Heart left ventricle (tissue), 16 donors: Measurements from ENCODE around the gene COBL. TPM values are rescaled to one million over a fixed set of nuclear protein-coding genes. Genes with fewer than 3 reads are reported as not detected.

Experiments used
- ATAC-seq, 4 donors: fragments of 200-7000 bp; cut with Tn5 transposase; one replicate each; pipeline ENCODE4 v1.9.1; 2020 to 2022; ENCODE audit warnings: moderate library complexity in 4 of 4, mild to moderate bottlenecking in 3 of 4, moderate number of reproducible peaks in 1 of 4
- DNase-seq, 5 donors: peaks; one replicate each; pipeline ENCODE4 v3.0.0-alpha.2; 2020
- H3K27ac ChIP-seq, 12 donors: fragments of 200-600 bp; sonication (generic) in 4 of 12; one replicate each; pipeline versions ENCODE4 v1.5.0 to v1.8.0; 2016 to 2022; ENCODE audit warnings: mild to moderate bottlenecking in 2 of 12
- H3K27me3 ChIP-seq, 9 donors: fragments of 200-600 bp; sonication (generic) in 2 of 9; one replicate each; pipeline versions ENCODE4 v1.5.1 to v1.8.0; 2016 to 2022; ENCODE audit warnings: mild to moderate bottlenecking in 3 of 9
- H3K36me3 ChIP-seq, 9 donors: fragments of 200-600 bp; sonication (generic) in 2 of 9; one replicate each; pipeline versions ENCODE4 v1.5.0 to v1.8.0; 2018 to 2022; ENCODE audit warnings: mild to moderate bottlenecking in 2 of 9
- H3K4me1 ChIP-seq, 12 donors: fragments of 200-600 bp; sonication (generic) in 4 of 12; one replicate each; pipeline versions ENCODE4 v1.5.0 to v1.8.0; 2016 to 2022; ENCODE audit warnings: mild to moderate bottlenecking in 3 of 12
- H3K4me3 ChIP-seq, 12 donors: fragments of 200-600 bp; sonication (generic) in 4 of 12; one replicate each; pipeline versions ENCODE4 v1.5.0 to v1.8.0; 2017 to 2022; ENCODE audit warnings: mild to moderate bottlenecking in 9 of 12, moderate library complexity in 4 of 12
- H3K9me3 ChIP-seq, 12 donors: fragments of 200-600 bp; sonication (generic) in 4 of 12; one replicate each; pipeline versions ENCODE4 v1.5.0 to v1.8.0; 2016 to 2022; ENCODE audit warnings: mild to moderate bottlenecking in 1 of 12
- POLR2A ChIP-seq, 2 donors: fragments of 450-650 bp; IDR thresholded peaks; one replicate each; pipeline ENCODE4 v1.6.1; 2017; ENCODE audit warnings: antibody characterized with exemption in 2 of 2, mild to moderate bottlenecking in 2 of 2, moderate library complexity in 2 of 2
- WGBS, 4 donors: extraction: QIAGEN DNeasy Blood & Tissue Kit in 2 of 4; methylation state at CpG; one replicate each; pipeline versions ENCODE4 v1.1.5 to v1.1.7; 2013 to 2018; 5-methylcytosine and 5-hydroxymethylcytosine counted together
- intact Hi-C, 10 donors: fragments of 100-400 bp; cut with DNase I; formaldehyde crosslinking; loops; one replicate each; pipeline versions ENCODE4 v1.11.1 to v1.14.2; 2022
- polyA plus RNA-seq, 2 donors: library from polyadenylated mRNA; stranded (reverse); fragments of 200-250 nt; gene quantifications; one replicate each; pipeline ENCODE4 v1.2.3, GENCODE V29; 2013
- total RNA-seq, 9 donors: library from RNA; depleted of rRNA in 2 of 9; stranded (reverse); fragments of >200 nt in 2 of 9; fragmentation: NEBNext Ultra II Directional in 3 of 9; extraction: Animal tissue kit (Norgen Biotek cat#: 25700) in 3 of 9; gene quantifications; one replicate each; pipeline versions ENCODE4 v1.1.0 to v1.2.4, GENCODE V29; 2016 to 2023
- TF ChIP-seq, protein P1 (sequence below), 12 donors: fragments of 200-600 bp; sonication (generic) in 4 of 12; IDR thresholded peaks; one replicate each; pipeline versions ENCODE4 v1.5.0 to v1.8.0; 2018 to 2022; ENCODE audit warnings: antibody characterized with exemption in 12 of 12, mild to moderate bottlenecking in 5 of 12
- donor health status: ischemic (EF 13 %, LVEDD 7.1; RV severe dilation, severe dysfunction).
- donor health status: healthy with polysubstance abuse.
- donor health status: DM: no; HTN: yes; CAD: no.
- donor health status: DM: no; HTN: no; CAD: no.
- donor health status: ischemic (EF 25% LVEDD 6.9; RV normal size, moderate dysfunction).
- donor health status: ischemic (EF 25% LVEDD 5.7; RV mildly dilated, moderate dysfunction).
- donor health status: healthy.
- donor health status: DM: yes; HTN: yes; CAD: no.
- donor health status: ischemic (EF 35%, LVEDD 5.7; RV mildly dilated, moderate dysfunction).
- donor health status: nonischemic (EF 11% LVEDD 7.7; RV severe dilation, severe dysfunction).
- donor health status: DM: yes; HTN: yes; CAD: no.
- donor health status: PGD.
- donor health status: ischemic (EF 29% LVEDD 5.4; RV normal size, mild dysfunction).
- donor health status: nonischemic (EF 23%, LVEDD 6.1; RV moderate dilation, normal function).

COBL gene
- total and polyA plus RNA-seq, 11 donors, result 25.9 to 123 (median 80.4) TPM

- Histone ChIP-seq H3K27ac (no peak overlapping the region), H3K4me1 (peaks cover 0 to 7% (median 0%) of the 10 kb centered on the region in 12 donors), H3K4me3 (no peak overlapping the region), H3K27me3 (no peaks in the 10 kb centered on the region), H3K9me3 (no peaks in the 10 kb centered on the region), H3K36me3 (no peaks in the 10 kb centered on the region)
- intact Hi-C loops, result no loop called here
- DNase-seq (peak in 1 of 5 donors; percentile 12), ATAC-seq (peak in 1 of 4 donors; percentile 42)
- TF ChIP-seq, protein P1, sequence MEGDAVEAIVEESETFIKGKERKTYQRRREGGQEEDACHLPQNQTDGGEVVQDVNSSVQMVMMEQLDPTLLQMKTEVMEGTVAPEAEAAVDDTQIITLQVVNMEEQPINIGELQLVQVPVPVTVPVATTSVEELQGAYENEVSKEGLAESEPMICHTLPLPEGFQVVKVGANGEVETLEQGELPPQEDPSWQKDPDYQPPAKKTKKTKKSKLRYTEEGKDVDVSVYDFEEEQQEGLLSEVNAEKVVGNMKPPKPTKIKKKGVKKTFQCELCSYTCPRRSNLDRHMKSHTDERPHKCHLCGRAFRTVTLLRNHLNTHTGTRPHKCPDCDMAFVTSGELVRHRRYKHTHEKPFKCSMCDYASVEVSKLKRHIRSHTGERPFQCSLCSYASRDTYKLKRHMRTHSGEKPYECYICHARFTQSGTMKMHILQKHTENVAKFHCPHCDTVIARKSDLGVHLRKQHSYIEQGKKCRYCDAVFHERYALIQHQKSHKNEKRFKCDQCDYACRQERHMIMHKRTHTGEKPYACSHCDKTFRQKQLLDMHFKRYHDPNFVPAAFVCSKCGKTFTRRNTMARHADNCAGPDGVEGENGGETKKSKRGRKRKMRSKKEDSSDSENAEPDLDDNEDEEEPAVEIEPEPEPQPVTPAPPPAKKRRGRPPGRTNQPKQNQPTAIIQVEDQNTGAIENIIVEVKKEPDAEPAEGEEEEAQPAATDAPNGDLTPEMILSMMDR (IDR thresholded peaks at IDR 0.05), result no peak
- no peak for TF ChIP-seq POLR2A (IDR thresholded peaks at IDR 0.05)
- WGBS, 4 donors, result 82 to 86% (median 84%) methylated on average over 20 of the region's 20 CpGs
Measured at GRCh38 chr7:51021906-51022570, 294.6 kb downstream of the COBL start.

GRCh38 chr7:51020944-51021343, 295.7 kb downstream of the COBL start:
- intact Hi-C loops, result no loop called here
- H3K27ac ChIP-seq, result no peak overlapping the region
- TF ChIP-seq, protein P1 (IDR thresholded peaks at IDR 0.05), result no peak
- no peak for TF ChIP-seq POLR2A (IDR thresholded peaks at IDR 0.05)
- 96 to 98% (median 97%) methylated on average over 3 of the region's 3 CpGs for WGBS, 4 donors
- ATAC-seq (no peak), DNase-seq (peak in 1 of 5 donors; percentile 2)
- H3K4me1 ChIP-seq, result peaks cover 0 to 5% (median 0%) of the 10 kb centered on the region in 12 donors
- H3K36me3 ChIP-seq, result no peaks in the 10 kb centered on the region
- H3K27me3 ChIP-seq, result no peaks in the 10 kb centered on the region
- no peak overlapping the region for H3K4me3 ChIP-seq
- no peaks in the 10 kb centered on the region for H3K9me3 ChIP-seq

DNA sequence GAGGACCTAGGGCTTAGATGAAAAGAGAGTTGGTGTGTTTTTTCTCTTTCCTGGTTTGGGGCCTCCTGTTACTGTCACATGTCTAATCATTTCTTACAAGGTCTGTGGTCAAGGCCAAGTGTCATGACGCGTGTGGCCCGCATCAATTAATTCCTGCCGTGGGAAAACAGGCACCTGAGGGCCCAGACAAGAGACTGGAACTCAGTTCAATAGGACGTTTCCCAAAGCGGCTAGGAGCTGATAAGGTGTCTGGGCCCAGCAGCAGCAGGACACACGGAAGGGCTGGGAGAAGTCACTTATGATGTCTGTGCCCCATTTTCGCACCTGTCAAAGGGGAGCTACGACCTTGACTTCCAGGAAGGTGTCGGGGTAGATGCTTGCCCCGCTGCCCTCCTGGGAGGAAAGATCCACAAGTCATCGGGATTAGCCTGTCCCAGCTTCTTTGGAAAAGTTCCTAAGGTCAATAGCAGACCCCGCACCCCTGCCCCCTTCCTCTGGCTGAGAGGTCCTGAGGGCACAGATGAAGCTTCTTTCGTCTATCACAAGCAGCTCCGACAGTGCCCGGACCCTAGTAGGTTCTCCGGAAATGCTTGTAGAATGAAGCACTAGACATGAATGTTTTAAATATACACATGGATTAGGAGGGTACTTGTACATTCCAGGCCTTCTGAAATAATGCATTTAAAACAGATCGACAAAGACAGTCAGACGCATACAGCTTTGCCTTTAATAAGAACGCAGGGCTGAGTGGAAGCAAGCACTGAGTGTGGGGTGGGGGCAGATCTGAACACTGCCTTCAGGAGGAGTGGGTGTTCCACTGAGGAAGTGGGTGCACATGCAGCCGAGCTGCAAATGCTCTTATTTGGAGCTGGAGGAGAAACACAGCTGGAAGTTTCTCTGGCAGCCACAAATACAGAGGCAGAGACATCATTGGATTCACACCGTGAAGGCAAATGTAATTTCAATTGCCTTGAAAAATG, 296.4 kb downstream of the COBL start:
- intact Hi-C loops, result no loop called here
- WGBS, 4 donors, result 87 to 90% (median 89%) methylated on average over 22 of the region's 22 CpGs
- Histone ChIP-seq H3K4me1 (no peaks in the 10 kb centered on the region), H3K27ac (no peak overlapping the region), H3K4me3 (no peak overlapping the region), H3K27me3 (no peaks in the 10 kb centered on the region), H3K36me3 (no peaks in the 10 kb centered on the region), H3K9me3 (no peaks in the 10 kb centered on the region)
- ATAC-seq (no peak), DNase-seq (peak in 1 of 5 donors; percentile 8)
- TF ChIP-seq, protein P1 (IDR thresholded peaks at IDR 0.05), result no peak
- TF ChIP-seq POLR2A (IDR thresholded peaks at IDR 0.05), result no peak
